Transverse colon (tissue), 4 donors: ENCODE data around the gene RAF1. TPM values are rescaled to one million over a fixed set of nuclear protein-coding genes. Genes with fewer than 3 reads are reported as not detected.

Source experiments
- DNase-seq: peaks from one replicate; pipeline ENCODE4 v3.0.0-alpha.2; 2019
- H3K27ac ChIP-seq, 4 donors: fragments of 200-600 bp; sonication (generic); 2 replicates each; pipeline ENCODE4 v1.5.1; 2016 to 2018; ENCODE audit warnings: inconsistent platforms in 4 of 4
- H3K27me3 ChIP-seq: fragments of 200-600 bp; sonication (generic); 2 replicates; pipeline ENCODE4 v1.5.1; 2017; ENCODE audit warnings: inconsistent platforms
- H3K36me3 ChIP-seq, 4 donors: fragments of 200-600 bp; sonication (generic); 2 replicates each; pipeline ENCODE4 v1.5.1; 2017 to 2019; ENCODE audit warnings: inconsistent platforms in 4 of 4
- H3K4me1 ChIP-seq, 4 donors: fragments of 200-600 bp; sonication (generic); 2 replicates each; pipeline ENCODE4 v1.5.1; 2017 to 2020; ENCODE audit warnings: inconsistent platforms in 4 of 4
- H3K4me3 ChIP-seq, 4 donors: fragments of 200-600 bp; sonication (generic); 1 replicate in 1 of 4; 2 replicates in 3 of 4; pipeline versions ENCODE4 v1.5.1 to v1.6.1; 2017 to 2019; ENCODE audit warnings: inconsistent platforms in 4 of 4
- H3K9me3 ChIP-seq, 2 donors: fragments of 200-600 bp; sonication (generic); 2 replicates each; pipeline ENCODE4 v1.5.1; 2017 to 2019; ENCODE audit warnings: inconsistent platforms in 2 of 2
- CTCF ChIP-seq, 5 experiments: fragments of 200-600 bp in 3 of 5; fragments of 450-650 bp in 2 of 5; sonication (generic) in 3 of 5; IDR thresholded peaks; 1 replicate in 2 of 5; 2 replicates in 3 of 5; pipeline ENCODE4 v1.5.1; 2016 to 2017; ENCODE audit warnings: antibody characterized with exemption in 5 of 5, inconsistent platforms in 3 of 5, mild to moderate bottlenecking in 2 of 5, moderate library complexity in 1 of 5
- EP300 ChIP-seq: sonication (generic); formaldehyde crosslinking; IDR thresholded peaks from one replicate; pipeline ENCODE4 v1.6.1; 2017; ENCODE audit warnings: antibody characterized with exemption, low read depth
- POLR2A ChIP-seq: fragments of 450-650 bp; IDR thresholded peaks from one replicate; pipeline ENCODE4 v1.6.1; 2016; ENCODE audit warnings: antibody characterized with exemption, mild to moderate bottlenecking, moderate library complexity
- POLR2AphosphoS5 ChIP-seq, 3 donors: sonication (generic); formaldehyde crosslinking; IDR thresholded peaks; one replicate each; pipeline ENCODE4 v1.6.1; 2016; ENCODE audit warnings: antibody characterized with exemption in 3 of 3
- WGBS, 2 donors: methylation state at CpG; one replicate each; pipeline ENCODE4 v1.1.5; 2018; ENCODE audit warnings: low coverage in 1 of 2; 5-methylcytosine and 5-hydroxymethylcytosine counted together
- in situ Hi-C, 4 donors: fragments of 200-750 bp; cut with MboI; loops; one replicate each; pipeline versions ENCODE4 v1.15.0 to v1.15.1; 2017; ENCODE audit warnings: low sequenced_read_pairs in 3 of 4, low pct_ligation_motif_present in 1 of 4, low pct_unique_long_range_greater_than_20kb in 1 of 4
- intact Hi-C: fragments of 100-400 bp; cut with DNase I; formaldehyde crosslinking; loops from one replicate; pipeline ENCODE4 v1.15.1; 2023; ENCODE audit warnings: low total_unique reads
- total RNA-seq, 4 donors: library from RNA; depleted of rRNA; stranded (reverse); fragments of >200 nt; gene quantifications; one replicate each; pipeline ENCODE4 v1.1.0, GENCODE V29; 2016

Gene RAF1
- total RNA-seq, 4 donors from 2014 or later, result 98.4 to 283 (median 132) TPM

GRCh38 chr3:12560505-12561190 lies 103.3 kb downstream of the RAF1 start:
- 72 to 89% methylated on average over 2 to 5 of the region's 5 CpGs for WGBS, 2 donors
- Histone ChIP-seq H3K9me3 (no peaks in the 10 kb centered on the region), H3K27ac (no peak overlapping the region), H3K27me3 (no peaks in the 10 kb centered on the region), H3K4me3 (no peak overlapping the region), H3K4me1 (peaks cover 13 to 33% (median 27%) of the 10 kb centered on the region in 4 donors), H3K36me3 (no peaks in the 10 kb centered on the region)
- in situ Hi-C loops (loop anchor here in 1 of 4 donors (25.0 kb wide), 1 partner anchor 152 kb away; no protein-coding TSS in a partner anchor), intact Hi-C loops (no loop called here)
- TF ChIP-seq POLR2AphosphoS5 (IDR thresholded peaks at IDR 0.05), result no peak
- TF ChIP-seq EP300, result no peak
- no peak for TF ChIP-seq POLR2A
- no peak for TF ChIP-seq CTCF (IDR thresholded peaks at IDR 0.05)
- DNase-seq, result no peak

DNA sequence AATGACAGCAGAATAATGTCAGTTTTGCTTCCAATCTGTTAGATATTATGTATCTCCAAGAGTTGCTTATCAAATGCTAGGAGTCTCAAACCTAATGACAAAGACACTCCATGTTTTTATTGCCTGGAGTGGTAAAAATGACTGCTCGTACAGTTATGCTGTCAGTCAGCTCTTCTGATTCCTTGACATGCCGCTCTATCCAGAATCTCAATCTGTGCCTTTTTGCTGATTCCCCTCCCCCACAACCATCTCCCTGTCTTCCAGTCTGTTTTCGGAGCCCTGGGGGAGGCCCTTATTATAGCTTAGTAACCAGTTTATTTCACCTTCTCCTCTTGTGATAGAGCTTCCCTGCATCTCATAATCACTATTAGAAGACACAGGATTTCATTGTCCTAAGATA lies 104.4 kb downstream of the RAF1 start:
- no peak for DNase-seq
- Histone ChIP-seq H3K4me3 (no peak overlapping the region), H3K4me1 (peaks cover 13 to 33% (median 27%) of the 10 kb centered on the region in 4 donors), H3K9me3 (no peaks in the 10 kb centered on the region), H3K36me3 (no peaks in the 10 kb centered on the region), H3K27me3 (peaks cover 8% of the 10 kb centered on the region), H3K27ac (no peak overlapping the region)
- no peak for TF ChIP-seq POLR2AphosphoS5 (IDR thresholded peaks at IDR 0.05)
- TF ChIP-seq CTCF (IDR thresholded peaks at IDR 0.05), result no peak
- TF ChIP-seq POLR2A, result no peak
- no peak for TF ChIP-seq EP300
- in situ Hi-C loops (loop anchor here in 1 of 4 donors (25.0 kb wide), 1 partner anchor 153 kb away; no protein-coding TSS in a partner anchor), intact Hi-C loops (no loop called here)
- WGBS, 2 donors, result 69 to 87% methylated on average over 3 of the region's 3 CpGs

- intact Hi-C loops (no loop called here), in situ Hi-C loops (loop anchor here in 1 of 4 donors (25.0 kb wide), 1 partner anchor 154 kb away; no protein-coding TSS in a partner anchor)
- peak overlapping the region in 1 of 4 donors; percentile 92 for H3K4me3 ChIP-seq
- no peaks in the 10 kb centered on the region for H3K36me3 ChIP-seq
- H3K4me1 ChIP-seq, result peaks cover 13 to 41% (median 30%) of the 10 kb centered on the region in 4 donors
- H3K9me3 ChIP-seq, result no peaks in the 10 kb centered on the region
- TF ChIP-seq CTCF (IDR thresholded peaks at IDR 0.05) (no peak), POLR2A (no peak), POLR2AphosphoS5 (IDR thresholded peaks at IDR 0.05) (no peak), EP300 (no peak)
- WGBS, 2 donors, result 65% methylated on average over 4 of the region's 4 CpGs; no CpG with 5 or more reads in 1 of the 2 donors
- no peak for DNase-seq
- H3K27me3 ChIP-seq, result peaks cover 16% of the 10 kb centered on the region
- peak overlapping the region in 2 of 4 donors; percentile 97 to 99 for H3K27ac ChIP-seq
Observed at GRCh38 chr3:12558706-12559105, 105.2 kb downstream of the RAF1 start.

DNA sequence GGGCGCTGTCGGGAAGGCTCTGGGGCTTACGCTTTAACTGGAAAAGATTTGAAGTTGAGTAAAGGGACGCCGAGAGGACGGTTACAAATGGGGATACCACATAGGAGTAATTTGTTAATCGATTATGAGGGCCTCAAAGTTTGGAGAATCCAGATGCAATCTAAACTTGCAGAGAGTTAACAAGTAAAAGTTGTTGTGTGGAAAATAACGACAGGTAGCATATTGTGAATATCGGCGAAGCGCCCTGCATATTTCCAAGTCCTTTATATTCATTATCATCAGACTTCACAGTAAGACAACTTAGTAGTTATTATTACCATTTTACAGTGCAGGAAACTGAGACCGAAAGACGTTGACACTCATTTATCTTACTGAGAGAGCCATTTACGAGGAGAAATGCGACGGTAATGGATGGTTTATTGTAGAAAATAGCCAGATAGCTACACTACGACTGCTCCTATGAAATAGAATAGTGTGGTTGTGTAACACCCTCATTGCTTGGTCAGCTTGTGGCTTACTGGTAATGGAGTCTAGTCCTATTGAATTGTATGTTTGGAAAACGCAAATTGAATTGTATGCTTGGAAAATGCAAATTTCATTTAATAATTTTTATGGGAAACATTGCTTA lies 106.3 kb downstream of the RAF1 start:
- intact Hi-C loops, result no loop called here

More for the DNA sequence above, 106.3 kb downstream of the RAF1 start:
- 2 to 3% methylated on average over 4 to 18 of the region's 18 CpGs for WGBS, 2 donors
- Histone ChIP-seq H3K27ac (peak overlapping the region; percentile 97 to 99 (median 98)), H3K36me3 (no peaks in the 10 kb centered on the region), H3K4me3 (peak overlapping the region; percentile 79 to 93 (median 89)), H3K4me1 (peaks cover 13 to 45% (median 30%) of the 10 kb centered on the region in 4 donors), H3K27me3 (peaks cover 27% of the 10 kb centered on the region), H3K9me3 (no peaks in the 10 kb centered on the region)
- in situ Hi-C loops, result loop anchor here in 1 of 4 donors (25.0 kb wide), 1 partner anchor 155 kb away; no protein-coding TSS in a partner anchor
- DNase-seq, result no peak
- TF ChIP-seq EP300, result no peak
- no peak for TF ChIP-seq POLR2AphosphoS5 (IDR thresholded peaks at IDR 0.05)
